PC-9 (cell line): Measurements from ENCODE around the gene DENND1A.

Experiments
- CTCF ChIP-seq: fragments of 200-600 bp; sonication (generic); conservative IDR thresholded peaks from 2 replicates; pipeline ENCODE4 v1.6.1; 2017; ENCODE audit warnings: mixed run types, antibody characterized with exemption, mild to moderate bottlenecking, moderate library complexity
- EZH2 ChIP-seq: fragments of 200-600 bp; sonication (generic); IDR thresholded peaks from 2 replicates; pipeline ENCODE4 v1.8.0; 2017; ENCODE audit warnings: antibody characterized with exemption, low read depth

- TF ChIP-seq CTCF, result no peak
- no peak for TF ChIP-seq EZH2
Observed at GRCh38 chr9:123912167-123912897, 17.6 kb downstream of the DENND1A start.
